Islet precursor cell (in vitro differentiated cells): ENCODE results near the gene NCAPG2.
"Not testable (repeated sequence)": the region's sequence is repeated elsewhere in the genome, so short reads cannot be mapped to it uniquely, and the experiment has no call there.

Experiments
- DNase-seq: peaks from one replicate; pipeline ENCODE4 v3.0.0-alpha.2; 2018

Gene NCAPG2

DNA sequence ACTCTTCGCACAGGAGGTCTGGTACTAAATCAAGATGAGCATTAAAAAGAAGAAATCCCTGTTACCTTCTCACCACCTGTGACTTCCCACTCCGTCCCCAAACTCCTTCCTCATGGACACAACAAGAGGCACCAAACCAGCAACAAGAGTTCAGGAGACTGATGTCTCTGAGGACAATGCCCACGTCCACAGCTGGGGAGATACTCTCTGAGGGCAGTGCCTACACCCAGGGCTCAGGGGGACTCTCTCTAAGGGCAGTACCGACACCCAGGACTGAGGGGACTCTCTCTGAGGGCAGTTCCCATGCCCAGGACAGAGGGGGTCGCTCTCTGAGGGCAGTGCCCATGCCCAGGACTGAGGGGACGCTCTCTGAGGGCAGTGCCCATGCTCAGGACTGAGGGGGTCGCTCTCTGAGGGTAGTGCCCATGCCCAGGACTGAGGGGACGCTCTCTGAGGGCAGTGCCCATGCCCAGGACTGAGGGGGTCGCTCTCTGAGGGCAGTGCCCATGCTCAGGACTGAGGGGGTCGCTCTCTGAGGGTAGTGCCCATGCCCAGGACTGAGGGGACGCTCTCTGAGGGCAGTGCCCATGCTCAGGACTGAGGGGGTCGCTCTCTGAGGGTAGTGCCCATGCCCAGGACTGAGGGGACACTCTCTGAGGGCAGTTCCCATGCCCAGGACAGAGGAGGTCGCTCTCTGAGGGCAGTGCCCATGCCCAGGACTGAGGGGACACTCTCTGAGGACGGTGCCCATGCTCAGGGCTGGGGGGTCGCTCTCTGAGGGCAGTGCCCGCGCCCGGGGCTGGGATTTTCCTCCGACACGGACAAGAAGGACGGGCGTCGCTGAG is 703 bp downstream of the NCAPG2 start:
- DNase-seq = not testable (repeated sequence)

DNA sequence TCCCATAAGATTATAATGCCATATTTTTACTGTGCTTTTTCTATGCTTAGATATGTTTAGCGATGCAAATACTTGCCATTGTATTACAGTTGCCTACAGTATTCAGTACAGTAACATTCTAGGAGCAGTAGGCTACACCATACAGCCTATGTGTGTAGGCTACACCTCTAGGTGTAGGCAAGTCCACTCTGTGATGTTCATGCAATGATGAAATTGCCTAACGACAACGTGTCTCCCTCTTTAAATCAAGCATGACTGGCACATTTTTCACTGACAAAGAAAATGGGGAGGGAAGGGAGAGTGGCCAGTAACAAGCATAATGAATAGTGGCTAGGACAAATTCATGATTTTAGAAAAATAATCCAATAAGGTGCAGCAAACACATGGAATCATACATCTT is 1.7 kb downstream of the NCAPG2 start:
- DNase-seq = no peak

DNA sequence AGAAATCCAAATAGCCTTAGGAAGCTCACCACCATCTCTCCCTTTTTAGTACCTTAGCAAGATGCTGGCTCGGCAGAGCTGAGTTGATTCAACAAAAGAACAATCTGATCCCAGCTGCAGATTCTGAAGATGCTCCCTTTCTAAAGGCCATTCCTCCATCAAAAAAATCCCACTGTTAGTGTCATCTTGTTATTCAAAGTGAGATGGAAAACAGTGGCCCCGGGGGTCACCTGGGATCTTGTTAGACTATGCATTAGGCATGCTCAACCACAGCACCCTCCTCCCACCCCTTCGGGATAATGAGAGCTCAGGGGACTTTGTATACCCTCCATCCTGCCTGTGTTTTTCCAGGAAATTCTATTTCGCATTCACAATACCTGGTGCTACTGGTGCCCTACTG is 2.4 kb downstream of the NCAPG2 start:
- no peak for DNase-seq

DNA sequence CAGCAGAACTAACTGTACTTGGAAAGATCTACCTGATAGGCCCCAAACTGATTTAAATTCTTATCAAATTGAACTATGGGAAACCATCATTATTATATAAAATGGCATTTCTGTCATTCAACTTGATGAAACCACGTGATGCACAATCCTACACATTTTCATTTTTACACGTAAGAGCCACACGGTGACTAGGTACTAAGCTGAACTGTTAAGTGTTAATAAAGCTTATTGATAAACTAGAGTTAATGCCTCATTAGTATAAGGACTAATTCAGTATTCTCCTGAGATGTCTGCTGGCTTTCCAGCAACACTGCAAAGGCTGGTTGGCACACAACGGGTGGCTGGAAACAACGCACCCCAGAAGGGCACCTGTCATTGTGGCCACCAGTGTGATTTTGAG is 4.6 kb downstream of the NCAPG2 start:
- DNase-seq = no peak

DNA sequence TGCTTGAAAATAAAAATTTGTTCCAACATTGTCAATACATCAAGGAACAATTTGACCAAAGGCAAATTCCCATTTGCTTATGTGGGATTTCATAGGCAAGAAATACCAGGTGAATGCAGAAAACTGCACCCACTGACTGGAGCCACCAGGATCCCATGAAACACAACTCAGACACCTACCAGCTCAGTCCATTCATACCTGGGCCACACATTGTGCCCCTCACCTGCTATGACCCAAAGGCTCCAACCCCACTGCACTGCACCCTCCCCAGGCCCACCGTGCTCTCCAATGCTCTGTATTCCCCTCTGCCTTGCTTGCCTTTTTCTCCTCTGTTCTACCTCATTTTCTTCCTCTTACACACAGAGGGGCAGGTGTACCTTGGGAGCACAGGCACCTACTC is 5.3 kb downstream of the NCAPG2 start:
- no peak for DNase-seq

DNA sequence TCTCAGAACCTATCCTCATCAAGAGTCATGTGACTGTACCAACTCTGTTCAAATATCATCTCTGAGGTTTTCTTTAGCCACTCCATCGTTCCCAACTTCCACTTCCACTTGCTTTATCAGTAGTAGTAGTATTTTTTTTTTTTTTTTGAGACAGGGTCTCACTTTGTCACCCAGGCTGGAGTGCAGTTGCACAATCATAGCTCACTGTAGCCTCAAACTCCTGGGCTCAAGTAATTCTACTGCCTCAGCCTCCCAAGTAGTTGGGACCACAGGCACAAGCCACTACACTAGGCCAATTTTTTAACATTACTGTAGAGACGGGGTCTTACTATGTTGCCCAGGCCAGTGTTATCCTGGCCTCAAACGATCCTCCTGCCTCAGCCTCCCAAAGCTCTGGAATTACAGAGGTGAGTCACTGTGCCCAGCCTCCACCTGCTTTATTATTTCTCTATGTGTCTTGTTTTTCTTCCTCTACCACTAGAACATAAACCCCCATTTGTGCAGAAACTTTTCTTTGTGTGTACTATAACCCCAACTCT is 5.9 kb downstream of the NCAPG2 start:
- no peak for DNase-seq

DNA sequence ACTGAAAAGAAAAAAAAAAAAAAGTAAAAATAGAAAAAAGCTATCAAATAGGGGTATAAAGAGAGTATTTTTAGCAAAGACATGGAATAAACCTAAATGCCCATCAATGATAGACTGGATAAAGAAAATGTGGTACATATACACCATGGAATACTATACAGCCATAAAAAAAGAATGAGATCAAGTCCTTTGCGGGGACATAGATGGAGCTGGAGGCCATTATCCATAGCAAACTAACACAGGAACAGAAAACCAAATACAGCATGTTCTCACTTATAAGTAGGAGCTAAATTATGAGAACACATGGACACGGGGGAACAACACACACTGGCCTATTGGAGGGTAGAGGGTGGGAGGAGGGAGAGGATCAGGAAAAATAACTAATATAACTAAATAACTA is 7.0 kb downstream of the NCAPG2 start:
- not testable (repeated sequence) for DNase-seq

DNA sequence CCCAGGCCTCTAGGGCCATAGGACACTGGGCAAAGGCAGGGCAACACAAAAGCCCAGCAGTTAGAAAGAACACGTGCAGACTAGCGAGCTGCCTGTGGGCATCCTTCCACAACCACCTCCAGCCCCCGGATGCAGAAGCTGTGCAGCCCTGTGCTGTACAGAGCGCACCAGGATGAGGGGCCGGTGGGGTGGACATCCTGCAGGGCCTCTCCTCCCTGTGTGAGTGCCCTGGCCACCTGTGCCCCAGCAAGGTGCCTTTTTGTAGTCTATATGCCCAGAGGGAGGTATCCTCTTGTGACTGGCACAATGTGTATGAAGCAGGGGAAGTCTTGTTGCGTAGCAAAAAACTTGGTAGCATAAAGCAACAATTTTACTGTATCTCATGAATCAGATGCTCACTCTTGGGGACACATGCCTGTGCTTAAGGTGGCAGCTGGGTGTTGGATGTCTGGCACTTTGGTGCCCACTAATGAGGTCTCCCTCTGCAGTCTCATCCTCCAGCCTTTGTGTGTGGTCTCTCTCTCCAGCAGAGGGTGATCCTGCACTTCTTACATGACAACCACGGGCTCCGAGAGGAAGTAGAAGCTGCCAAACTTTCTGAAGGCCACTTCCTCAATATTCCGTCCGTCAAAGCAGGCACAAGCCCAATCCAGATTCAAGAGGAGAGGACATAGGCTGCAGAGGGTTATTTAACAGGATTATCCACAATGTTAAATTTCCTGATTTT is 8.7 kb downstream of the NCAPG2 start:
- DNase-seq = no peak

DNA sequence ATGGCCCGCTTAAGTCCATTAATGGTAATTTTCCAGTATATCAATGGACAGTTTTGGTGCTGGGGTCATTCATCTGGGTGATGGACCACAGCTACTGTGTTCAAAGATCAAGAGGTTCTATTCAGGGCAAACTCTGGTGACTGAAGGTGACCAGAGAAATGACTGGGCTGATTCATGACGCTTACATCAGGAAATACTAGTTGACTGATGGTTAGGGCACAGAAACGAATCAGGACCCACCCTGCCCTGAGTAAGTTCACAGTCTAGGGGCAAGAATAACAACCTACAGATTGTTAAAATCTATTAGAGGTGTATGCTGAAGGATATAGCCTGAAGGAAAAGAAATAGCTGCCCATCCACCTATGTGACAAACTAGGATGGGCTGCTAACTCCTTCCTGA is 9.5 kb downstream of the NCAPG2 start:
- DNase-seq = no peak

DNA sequence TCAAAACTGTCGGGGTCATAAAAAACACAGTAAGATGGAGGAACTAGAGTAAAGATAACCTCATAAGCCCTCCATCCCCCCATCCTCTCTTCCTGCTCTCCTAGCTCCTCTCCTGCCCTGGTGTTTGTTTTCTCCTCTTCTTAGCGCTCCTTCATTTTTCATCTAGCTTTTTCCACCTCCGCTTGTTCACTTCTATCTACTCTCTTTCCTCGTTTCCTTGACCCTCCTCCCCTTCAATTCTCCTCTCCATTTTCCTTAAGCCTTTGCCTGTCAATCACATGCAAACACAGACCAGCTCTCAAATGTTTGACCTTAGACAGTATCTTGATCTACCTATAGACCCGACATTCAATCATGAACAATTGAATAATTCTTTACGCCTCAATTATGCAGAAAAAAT is 10.0 kb downstream of the NCAPG2 start:
- DNase-seq = no peak

DNA sequence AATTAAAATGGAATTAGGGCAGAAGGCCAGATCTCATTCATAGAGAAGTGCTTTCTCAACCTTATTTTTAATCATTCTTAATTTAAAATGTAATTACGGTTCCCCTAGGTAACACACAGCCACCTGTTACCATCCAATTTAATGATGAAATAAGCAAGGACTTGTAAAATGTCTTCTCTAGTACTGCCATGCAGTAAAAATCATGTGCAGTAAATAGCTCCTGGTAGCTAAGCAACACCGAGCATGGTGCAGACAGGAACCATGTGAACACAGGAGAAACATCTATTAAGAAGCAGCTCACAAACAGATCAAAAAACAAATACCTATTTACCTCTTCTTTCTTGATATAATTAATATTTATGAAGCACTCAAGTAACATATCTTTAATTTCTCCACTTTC is 15.1 kb downstream of the NCAPG2 start:
- DNase-seq = no peak

DNA sequence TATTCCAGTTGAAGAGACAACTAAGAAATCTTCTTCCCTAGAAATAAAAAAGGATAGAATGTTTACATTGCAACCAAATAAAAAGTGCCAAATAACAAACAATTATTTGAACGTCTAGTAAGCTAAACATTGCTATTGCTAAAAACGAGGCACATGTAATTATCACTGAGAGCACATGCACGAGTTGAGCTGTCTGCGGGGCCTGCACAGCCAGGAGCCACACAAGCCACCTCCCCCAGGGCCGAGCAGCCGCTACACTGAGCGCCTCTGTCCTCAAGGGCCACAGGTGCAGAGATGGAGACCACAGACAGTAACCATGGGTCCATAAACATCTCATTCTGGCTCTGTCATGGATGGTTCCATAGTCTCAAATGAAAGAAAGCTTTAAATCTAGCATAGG is 17.2 kb downstream of the NCAPG2 start:
- no peak for DNase-seq

DNA sequence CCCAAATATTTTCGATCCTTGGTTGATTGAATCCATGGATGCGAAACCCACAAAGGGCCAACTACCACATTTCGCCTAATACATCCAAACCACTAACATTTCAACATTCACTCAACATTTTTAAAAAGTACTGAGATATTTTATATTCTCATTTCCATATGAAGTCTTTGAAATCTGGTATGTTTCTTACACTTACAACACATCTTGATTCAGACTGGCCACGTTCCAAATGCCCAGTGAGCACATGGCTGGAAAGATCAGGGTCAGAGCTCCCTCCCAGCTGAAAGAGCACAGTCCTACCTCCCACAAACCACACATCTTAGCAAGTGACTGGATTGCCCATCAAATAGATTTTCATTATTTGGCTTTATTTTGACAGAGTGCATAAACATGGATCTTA is 18.9 kb downstream of the NCAPG2 start:
- no peak for DNase-seq

DNA sequence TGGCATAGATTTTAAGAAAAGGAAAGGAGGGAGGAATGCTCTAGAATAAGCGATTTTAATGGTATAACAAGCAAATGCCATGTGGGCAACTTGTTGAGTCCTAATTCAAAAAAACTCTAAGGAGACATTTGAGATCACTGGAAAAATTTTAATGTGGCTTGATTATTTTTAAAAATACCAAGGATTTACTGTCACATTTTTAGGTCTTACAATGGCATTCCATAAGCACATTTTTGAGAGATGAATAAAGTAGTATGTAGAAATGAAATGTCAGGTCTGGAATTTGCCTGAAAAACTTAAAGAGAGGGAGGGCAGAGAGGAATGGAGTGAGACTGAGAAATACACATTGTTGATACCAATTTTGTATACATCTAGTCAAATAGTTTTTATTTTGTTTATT is 20.3 kb downstream of the NCAPG2 start:
- DNase-seq = no peak

DNA sequence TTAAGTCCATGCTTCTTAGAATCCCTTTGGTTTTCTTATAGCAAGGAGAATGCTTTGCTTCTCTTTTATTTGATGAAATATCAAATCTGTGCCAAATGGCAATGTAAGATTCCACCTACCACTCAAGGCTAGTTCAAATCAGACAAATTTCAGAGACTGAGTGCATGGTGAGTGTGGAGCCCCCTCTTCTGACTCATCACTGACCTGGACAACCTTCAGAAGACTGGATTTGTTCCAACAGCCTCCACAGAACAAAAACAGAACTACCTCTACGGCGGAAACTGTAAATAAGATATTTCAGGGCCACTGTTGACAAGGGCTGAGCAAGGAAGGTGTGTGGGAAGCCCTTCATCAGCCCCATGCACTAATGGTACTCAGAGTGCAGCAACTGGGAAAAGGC is 21.1 kb downstream of the NCAPG2 start:
- no peak for DNase-seq

DNA sequence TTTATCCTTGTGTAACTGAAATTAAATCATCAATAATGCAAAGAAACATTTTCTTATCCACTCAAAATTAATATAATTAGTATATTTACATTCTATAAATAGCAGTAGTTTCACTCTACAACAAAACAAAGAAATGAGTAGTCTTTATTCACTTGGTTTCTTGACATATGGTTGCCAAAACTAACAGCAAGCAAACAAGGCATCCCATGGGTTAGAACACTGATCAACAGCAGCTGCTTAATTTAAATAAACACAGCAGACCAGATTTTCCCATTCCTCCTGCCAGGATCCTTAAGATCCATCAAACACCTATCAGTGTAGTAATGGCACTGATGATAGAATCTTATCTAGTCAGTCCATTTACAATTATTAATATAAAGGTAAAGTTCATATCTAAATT is 22.1 kb downstream of the NCAPG2 start:
- no peak for DNase-seq

DNA sequence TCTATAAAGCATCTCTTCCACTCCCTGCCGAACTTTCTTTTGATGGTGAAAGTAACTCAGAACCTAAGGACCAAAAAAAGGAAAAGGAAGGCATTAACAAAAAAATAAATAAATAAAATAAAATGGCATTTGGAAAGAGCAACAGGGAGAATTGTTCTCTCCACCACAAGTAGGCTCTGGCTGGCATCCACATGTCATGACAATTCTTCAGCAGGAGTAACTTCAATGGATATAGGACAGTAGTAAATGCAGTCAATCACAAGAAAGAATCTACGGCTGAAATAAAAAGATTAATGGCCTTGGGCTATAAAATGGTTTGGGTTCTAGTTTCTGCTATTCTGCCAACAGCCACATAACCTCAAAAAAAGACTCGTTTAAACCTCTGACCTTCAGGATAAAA is 23.9 kb downstream of the NCAPG2 start:
- no peak for DNase-seq

DNA sequence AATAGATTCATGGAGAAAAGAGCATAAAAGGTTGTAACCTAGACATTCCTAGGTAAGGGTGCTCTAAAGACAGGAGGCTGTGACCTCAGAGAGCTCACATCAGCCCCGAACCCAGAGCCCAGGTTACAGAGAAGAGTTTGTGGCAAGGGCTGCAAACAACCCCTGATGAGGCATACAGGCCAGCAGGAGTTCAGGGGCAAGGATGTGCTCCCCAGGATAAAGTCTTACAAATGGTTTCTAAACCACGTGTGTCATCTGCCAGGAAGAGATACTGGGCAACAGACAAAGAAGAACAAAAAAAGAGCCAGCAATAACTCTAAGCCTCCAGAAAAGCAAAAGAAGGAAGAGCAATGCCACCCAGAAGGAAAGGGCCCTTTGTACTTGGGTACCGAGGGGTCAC is 27.7 kb downstream of the NCAPG2 start:
- no peak for DNase-seq

DNA sequence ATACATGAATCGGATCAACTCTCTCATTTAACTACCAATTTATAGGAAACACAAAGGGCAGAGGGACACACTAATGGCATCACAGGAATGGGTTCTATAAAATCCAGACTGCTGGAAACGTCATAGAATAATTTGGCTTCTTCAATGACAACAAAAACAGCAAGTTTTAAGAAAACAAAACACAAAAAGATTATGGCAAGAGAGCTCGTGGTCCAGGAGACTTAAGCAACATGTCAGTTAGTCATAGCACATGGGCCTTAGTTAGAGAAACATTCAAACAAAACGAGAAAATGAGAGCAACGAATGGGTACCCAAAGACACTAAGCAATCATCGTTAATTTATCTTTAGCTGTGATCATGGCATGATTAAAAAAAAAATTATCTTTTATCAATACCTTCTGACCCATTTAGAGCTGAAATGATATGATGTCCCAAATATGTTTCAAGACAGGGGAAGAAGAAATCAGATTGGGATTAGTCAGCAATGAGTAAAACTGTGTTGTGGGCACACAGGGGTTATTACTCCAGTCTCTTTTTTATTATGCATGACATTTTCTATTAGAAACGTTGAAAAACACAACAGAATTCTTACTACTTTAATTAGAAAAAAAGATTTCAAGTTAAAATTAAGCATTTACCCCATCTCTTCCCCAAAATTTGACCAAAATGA is 28.3 kb downstream of the NCAPG2 start:
- no peak for DNase-seq

DNA sequence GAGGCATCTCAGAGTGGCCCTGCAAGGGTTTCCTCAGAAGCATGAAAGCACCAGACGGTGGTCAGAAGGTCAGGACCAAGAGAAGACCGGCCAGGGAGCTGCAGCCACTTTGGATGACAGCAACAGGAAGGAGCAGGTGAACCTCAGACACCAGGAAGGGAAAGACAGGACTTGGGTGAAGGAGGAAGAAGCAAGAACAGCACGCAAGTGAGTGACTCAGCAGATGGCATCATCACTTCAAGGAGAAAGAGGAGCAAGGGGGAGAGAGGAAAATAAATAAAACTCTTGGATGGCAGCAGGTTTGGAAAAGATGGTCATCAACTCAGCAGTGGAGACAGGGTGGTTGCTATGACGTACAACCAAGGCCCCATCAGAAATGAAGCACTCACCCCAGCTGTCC is 31.6 kb downstream of the NCAPG2 start:
- no peak for DNase-seq

DNA sequence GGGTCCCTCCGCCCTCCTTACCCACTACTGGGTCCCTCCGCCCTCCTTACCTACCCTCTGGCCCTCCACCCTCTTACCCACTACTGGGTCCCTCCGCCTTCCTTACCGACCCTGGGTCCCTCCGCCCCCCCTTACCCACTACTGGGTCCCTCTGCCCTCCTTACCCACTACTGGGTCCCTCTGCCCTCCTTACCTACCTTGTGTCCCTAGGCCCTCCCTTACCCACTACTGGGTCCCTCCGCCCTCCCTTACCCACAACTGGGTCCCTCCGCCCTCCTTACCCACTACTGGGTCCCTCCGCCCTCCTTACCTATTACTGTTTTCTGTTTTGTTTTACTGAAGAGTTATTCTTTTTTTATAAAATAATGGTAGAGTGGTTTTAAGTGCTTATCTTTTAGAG is 36.5 kb downstream of the NCAPG2 start:
- DNase-seq = not testable (repeated sequence)

DNA sequence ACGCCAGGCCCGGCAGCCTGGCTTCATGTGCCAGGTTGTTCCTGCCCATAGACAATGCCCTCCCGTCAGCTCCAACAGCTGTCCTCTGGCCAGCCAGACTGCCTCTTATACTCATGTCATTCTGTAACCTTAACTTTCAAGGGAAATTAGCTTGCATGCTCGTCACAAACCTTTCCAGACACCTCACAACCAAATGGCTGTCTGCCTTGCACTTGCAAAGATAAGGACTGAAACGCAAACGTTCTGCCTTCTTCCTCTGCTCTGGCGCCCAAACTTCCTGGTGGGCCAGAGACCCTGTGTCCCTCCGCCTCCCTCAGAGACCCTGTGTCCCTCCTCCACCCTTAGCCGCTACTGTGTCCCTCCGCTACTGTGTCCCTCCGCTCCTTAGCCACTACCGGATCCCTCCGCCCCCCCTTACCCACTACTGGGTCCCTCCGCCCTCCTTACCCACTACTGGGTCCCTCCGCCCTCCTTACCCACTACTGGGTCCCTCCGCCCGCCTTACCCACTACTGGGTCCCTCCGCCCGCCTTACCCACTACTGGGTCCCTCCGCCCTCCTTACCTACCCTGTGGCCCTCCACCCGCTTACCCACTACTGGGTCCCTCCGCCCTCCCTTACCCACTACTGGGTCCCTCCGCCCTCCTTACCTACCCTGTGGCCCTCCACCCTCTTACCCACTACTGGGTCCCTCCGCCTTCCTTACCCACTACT is 37.5 kb downstream of the NCAPG2 start:
- not testable (repeated sequence) for DNase-seq

DNA sequence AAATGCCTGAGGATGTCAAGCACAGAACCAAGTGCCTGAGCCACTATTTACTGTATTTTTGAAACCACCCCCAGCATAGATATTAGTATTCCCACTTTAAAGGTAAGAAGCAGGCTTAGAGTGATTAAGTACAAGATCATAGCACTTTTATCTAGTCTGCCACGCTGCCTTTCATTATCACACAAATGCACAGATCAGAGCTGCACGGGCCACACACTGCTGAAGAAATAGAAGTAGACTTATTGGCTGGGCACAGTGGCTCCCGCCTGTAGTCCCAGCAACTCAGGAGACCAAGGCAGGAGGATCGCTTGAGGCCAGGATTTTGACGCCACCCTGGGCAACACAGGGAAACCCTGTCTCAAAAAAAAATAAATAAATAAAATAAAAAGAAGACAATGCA is 38.2 kb downstream of the NCAPG2 start:
- no peak for DNase-seq
